Caki2 (cell line): ENCODE measurements around the gene MBD3L3. TPM values are rescaled to one million over a fixed set of nuclear protein-coding genes. Genes with fewer than 3 reads are reported as not detected.
"Not testable (repeated sequence)": the region's sequence is repeated elsewhere in the genome, so short reads cannot be mapped to it uniquely, and the experiment has no call there.

Experiments used
- DNase-seq: peaks from one replicate; pipeline ENCODE4 v3.0.0-alpha.2; 2015; ENCODE audit warnings: low read depth
- in situ Hi-C: cut with HindIII; loops from 2 replicates; pipeline ENCODE4 v1.10.0; 2016; ENCODE audit warnings: low sequenced_read_pairs, low pct_unique_long_range_greater_than_20kb, mixed read lengths
- total RNA-seq: library from RNA; depleted of rRNA; stranded (reverse); fragments of >200 nt; shearing (Covaris generic); gene quantifications from 2 replicates; pipeline ENCODE4 v1.2.3, GENCODE V29; 2014; ENCODE audit warnings: low replicate concordance; rRNA removed

The MBD3L3 gene
- total RNA-seq: not detected in 2 replicates

- DNase-seq, in situ Hi-C loops: not testable (repeated sequence)
Measured at GRCh38 chr19:7058576-7058975, at the start of gene MBD3L3. MBD3L3 (minus strand) TSS chr19:7058676; CDS start chr19:7058605, 71 bp downstream.

- DNase-seq: no peak
- in situ Hi-C loops: no loop called here
Measured at GRCh38 chr19:7106711-7107657, 48.5 kb upstream of the MBD3L3 start.

GRCh38 chr19:7104747-7105447 is 46.4 kb upstream of the MBD3L3 start:
- in situ Hi-C loops: no loop called here
- DNase-seq: no peak

GRCh38 chr19:7101498-7102253 is 43.2 kb upstream of the MBD3L3 start:
- no peak for DNase-seq
- in situ Hi-C loops: no loop called here

GRCh38 chr19:7099597-7099921 is 41.1 kb upstream of the MBD3L3 start:
- no peak for DNase-seq
- in situ Hi-C loops: no loop called here

GRCh38 chr19:7098701-7099596 is 40.5 kb upstream of the MBD3L3 start:
- DNase-seq: peak; percentile 86
- in situ Hi-C loops: no loop called here

GRCh38 chr19:7098096-7098495 is 39.6 kb upstream of the MBD3L3 start:
- no peak for DNase-seq
- in situ Hi-C loops: no loop called here

- in situ Hi-C loops: no loop called here
- no peak for DNase-seq
Measured at GRCh38 chr19:7088999-7089398, 30.5 kb upstream of the MBD3L3 start.

- in situ Hi-C loops: no loop called here
- peak; percentile 34 for DNase-seq
Measured at GRCh38 chr19:7083076-7083956, 24.8 kb upstream of the MBD3L3 start.

- in situ Hi-C loops: no loop called here
- no peak for DNase-seq
Measured at GRCh38 chr19:7078008-7078407, 19.5 kb upstream of the MBD3L3 start.

GRCh38 chr19:7076151-7076550 is 17.7 kb upstream of the MBD3L3 start:
- no peak for DNase-seq

GRCh38 chr19:7074705-7075282 is 16.3 kb upstream of the MBD3L3 start:
- no peak for DNase-seq
- in situ Hi-C loops: no loop called here

More at GRCh38 chr19:7076151-7076550, 17.7 kb upstream of the MBD3L3 start:
- in situ Hi-C loops: no loop called here

- in situ Hi-C loops: no loop called here
- no peak for DNase-seq
Measured at GRCh38 chr19:7072541-7072940, 14.1 kb upstream of the MBD3L3 start.

GRCh38 chr19:7069904-7070226 is 11.4 kb upstream of the MBD3L3 start:
- DNase-seq: no peak
- in situ Hi-C loops: no loop called here

GRCh38 chr19:7069042-7069903 is 10.8 kb upstream of the MBD3L3 start, which contains the start of gene ZNF557:
ZNF557 (plus strand) TSS chr19:7069703; CDS start chr19:7075075, 5,372 bp downstream.
- peak; percentile 88 for DNase-seq
- in situ Hi-C loops: no loop called here

GRCh38 chr19:7068599-7068998 is 10.1 kb upstream of the MBD3L3 start:
- DNase-seq: no peak
- in situ Hi-C loops: no loop called here
